Adrenal gland (tissue), 5 donors: Measurements from ENCODE around the gene GPSM1.

Experiments
- POLR2A ChIP-seq, 2 donors: fragments of 450-650 bp; IDR thresholded peaks; one replicate each; pipeline ENCODE4 v1.6.1; 2017; ENCODE audit warnings: antibody characterized with exemption in 2 of 2, mild to moderate bottlenecking in 2 of 2, moderate library complexity in 1 of 2
- TF ChIP-seq, protein P1 (sequence below), 6 experiments: fragments of 450-650 bp in 4 of 6; fragments of 200-600 bp in 2 of 6; sonication (generic) in 1 of 6; IDR thresholded peaks; 1 replicate in 5 of 6; 2 replicates in 1 of 6; pipeline versions ENCODE4 v1.5.1 to v1.8.0; 2016 to 2021; ENCODE audit warnings: antibody characterized with exemption in 6 of 6, mild to moderate bottlenecking in 2 of 6, moderate library complexity in 1 of 6
- donor health status: DM: no; HTN: no; CAD: no.

DNA sequence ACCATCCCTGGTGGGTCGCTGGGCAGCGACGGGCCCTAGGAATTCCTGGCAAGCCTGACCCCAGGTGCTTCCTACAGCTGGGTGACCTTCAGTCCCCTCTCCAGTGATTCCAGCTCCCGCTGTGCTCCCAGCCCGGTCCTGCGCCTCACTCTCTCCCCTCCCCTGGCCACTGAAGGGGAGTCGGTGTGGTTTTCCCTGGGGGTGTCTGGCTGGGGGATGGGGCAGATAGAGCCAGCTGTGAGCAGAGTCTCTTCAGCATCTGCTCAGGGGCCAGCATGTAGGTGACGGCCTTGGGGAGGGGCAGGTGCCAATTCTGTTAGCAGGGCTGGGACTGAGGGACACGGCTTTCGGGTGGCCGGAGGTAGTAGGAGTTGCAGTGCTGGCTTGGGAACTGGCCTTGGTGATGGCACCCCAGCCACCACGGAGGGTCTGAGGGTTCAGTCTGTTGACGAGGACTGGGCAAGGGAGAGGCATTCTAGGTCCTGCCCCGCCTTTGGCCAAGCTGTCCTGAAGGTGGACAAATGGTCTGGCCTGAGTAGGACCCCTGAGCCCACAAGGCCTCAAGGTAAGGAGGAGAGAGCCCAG, 3.2 kb downstream of the GPSM1 start:
- TF ChIP-seq, protein P1, sequence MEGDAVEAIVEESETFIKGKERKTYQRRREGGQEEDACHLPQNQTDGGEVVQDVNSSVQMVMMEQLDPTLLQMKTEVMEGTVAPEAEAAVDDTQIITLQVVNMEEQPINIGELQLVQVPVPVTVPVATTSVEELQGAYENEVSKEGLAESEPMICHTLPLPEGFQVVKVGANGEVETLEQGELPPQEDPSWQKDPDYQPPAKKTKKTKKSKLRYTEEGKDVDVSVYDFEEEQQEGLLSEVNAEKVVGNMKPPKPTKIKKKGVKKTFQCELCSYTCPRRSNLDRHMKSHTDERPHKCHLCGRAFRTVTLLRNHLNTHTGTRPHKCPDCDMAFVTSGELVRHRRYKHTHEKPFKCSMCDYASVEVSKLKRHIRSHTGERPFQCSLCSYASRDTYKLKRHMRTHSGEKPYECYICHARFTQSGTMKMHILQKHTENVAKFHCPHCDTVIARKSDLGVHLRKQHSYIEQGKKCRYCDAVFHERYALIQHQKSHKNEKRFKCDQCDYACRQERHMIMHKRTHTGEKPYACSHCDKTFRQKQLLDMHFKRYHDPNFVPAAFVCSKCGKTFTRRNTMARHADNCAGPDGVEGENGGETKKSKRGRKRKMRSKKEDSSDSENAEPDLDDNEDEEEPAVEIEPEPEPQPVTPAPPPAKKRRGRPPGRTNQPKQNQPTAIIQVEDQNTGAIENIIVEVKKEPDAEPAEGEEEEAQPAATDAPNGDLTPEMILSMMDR (IDR thresholded peaks at IDR 0.05), result no peak
- TF ChIP-seq POLR2A (IDR thresholded peaks at IDR 0.05), result no peak
